ENCODE data around the gene FAM222B.

DNA sequence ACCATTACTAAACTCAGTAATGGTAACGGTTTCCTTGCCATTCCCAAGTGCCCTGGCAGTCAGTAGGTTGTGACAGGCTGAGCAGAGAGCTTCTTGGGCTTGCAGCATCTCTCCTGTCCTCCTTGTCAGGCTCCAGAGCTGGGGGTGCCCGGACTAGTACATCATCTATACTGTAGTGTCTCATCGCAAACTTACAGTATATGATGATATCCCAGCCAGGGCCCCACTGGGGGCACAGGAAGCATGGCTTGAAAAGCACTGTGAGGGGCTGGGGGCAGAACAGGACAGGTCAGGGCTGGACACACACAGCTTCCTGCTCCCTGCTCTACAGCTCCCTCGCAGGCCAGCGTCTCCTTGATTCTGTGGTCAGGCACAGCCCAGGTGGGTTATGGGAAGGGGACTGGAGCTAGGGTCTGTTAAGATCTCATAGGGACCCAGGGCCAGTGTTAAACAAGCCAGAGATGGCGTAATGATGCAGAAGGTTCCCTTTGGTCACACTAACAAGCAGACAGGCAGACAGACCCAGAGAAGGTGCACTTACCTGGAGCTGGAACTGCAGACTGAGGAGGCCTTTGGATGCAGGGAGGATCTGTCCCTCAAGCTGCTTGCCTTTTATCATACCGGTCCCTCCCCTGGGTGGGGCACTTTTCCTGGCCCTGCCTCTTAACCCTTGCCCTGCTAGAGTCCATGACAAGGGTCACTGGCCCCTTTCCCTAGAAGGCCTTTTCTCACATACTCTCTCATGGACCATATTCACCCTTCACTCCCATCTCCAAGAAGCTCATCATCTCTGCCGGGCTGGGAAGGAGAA, 19.0 kb upstream of the FAM222B start:
- no peak for TF ChIP-seq MAFK (IDR thresholded peaks at IDR 0.05; ENCODE audit: low read depth, low read length)
- TF ChIP-seq, protein P1, sequence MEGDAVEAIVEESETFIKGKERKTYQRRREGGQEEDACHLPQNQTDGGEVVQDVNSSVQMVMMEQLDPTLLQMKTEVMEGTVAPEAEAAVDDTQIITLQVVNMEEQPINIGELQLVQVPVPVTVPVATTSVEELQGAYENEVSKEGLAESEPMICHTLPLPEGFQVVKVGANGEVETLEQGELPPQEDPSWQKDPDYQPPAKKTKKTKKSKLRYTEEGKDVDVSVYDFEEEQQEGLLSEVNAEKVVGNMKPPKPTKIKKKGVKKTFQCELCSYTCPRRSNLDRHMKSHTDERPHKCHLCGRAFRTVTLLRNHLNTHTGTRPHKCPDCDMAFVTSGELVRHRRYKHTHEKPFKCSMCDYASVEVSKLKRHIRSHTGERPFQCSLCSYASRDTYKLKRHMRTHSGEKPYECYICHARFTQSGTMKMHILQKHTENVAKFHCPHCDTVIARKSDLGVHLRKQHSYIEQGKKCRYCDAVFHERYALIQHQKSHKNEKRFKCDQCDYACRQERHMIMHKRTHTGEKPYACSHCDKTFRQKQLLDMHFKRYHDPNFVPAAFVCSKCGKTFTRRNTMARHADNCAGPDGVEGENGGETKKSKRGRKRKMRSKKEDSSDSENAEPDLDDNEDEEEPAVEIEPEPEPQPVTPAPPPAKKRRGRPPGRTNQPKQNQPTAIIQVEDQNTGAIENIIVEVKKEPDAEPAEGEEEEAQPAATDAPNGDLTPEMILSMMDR (conservative IDR thresholded peaks at IDR 0.05; ENCODE audit: low read depth, low read length): no peak
- no peak for TF ChIP-seq POLR2A (IDR thresholded peaks at IDR 0.05; ENCODE audit: low read depth, low read length)
- no peak for TF ChIP-seq FOS (IDR thresholded peaks at IDR 0.05; ENCODE audit: low read depth, low read length)

All from IMR-90 (cell line).